AG20443 (cell line): ENCODE measurements around the gene PYGO2.
"Not testable (repeated sequence)": the region's sequence is repeated elsewhere in the genome, so short reads cannot be mapped to it uniquely, and the experiment has no call there.

Source experiments
- DNase-seq: peaks from one replicate; pipeline ENCODE4 v3.0.0; 2012; ENCODE audit warnings: low spot score, mixed read lengths

PYGO2 gene

DNA sequence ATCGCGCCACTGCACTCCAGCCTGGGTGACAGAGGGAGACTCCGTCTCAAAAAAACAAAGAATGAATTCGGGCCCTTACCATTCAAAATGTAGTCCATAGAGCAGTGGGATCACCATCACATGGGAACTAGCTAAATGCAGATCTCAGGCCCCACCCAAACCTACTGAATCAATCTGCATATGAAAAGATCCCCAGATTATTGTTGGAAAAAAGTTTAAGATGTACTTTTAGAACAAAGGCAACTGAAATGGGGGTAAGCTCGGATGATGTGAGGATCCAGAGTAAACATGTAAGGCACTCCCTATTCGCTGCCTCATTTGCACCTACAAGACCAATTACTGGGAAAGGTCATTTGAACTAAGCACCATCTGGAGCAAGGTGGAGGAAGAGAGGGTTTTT, 20.8 kb upstream of the PYGO2 start:
- DNase-seq: no peak

GRCh38 chr1:154978360-154978759, 16.8 kb upstream of the PYGO2 start:
- no peak for DNase-seq

DNA sequence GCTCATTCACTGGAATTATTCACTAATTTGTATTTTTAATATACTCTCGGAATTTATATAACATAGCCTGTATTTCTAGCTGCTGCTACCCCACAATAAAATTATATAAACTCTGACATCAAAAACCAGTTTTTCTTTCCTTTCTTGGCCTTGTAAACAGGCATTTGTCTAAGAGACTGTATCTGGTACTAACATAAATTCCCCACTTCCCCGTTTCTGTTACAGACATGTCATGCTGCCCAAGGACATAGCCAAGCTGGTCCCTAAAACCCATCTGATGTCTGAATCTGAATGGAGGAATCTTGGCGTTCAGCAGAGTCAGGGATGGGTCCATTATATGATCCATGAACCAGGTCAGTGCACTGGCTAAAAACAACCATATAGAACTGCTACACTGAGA, 16.2 kb upstream of the PYGO2 start:
- DNase-seq: not testable (repeated sequence)

DNA sequence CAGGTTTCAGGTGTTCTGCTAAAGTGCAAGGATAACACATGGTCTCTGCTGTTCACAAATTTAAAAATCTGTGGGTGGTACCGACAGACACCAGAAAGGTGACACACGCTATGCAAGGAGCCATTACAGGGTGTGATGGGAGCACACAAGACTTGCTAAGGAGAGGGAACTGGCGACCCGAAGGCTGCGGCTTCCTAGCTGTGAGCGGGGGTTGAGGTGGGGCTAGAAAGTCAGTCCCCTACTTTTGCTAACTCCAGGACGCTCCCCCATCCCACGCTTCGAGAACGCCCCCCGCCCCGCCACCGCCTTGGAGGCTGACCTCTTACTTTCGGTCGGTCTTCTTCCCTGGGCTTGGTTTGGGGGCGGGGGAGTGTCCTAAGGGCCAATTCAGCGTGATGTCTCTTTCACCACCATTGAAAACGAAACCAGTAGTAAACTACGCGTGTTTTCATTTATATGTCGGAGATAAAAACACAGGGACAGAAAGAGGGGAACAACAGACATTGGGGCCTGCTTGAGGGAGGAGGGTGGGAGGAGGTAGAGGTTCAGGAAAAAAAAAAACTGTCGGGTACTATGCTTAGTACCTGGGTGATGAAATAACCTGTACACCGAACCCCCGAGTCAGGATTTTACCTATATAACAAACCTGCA, 14.0 kb upstream of the PYGO2 start:
- DNase-seq: no peak

- DNase-seq: peak; percentile 92
Measured at GRCh38 chr1:154974808-154975408, 13.3 kb upstream of the PYGO2 start.

DNA sequence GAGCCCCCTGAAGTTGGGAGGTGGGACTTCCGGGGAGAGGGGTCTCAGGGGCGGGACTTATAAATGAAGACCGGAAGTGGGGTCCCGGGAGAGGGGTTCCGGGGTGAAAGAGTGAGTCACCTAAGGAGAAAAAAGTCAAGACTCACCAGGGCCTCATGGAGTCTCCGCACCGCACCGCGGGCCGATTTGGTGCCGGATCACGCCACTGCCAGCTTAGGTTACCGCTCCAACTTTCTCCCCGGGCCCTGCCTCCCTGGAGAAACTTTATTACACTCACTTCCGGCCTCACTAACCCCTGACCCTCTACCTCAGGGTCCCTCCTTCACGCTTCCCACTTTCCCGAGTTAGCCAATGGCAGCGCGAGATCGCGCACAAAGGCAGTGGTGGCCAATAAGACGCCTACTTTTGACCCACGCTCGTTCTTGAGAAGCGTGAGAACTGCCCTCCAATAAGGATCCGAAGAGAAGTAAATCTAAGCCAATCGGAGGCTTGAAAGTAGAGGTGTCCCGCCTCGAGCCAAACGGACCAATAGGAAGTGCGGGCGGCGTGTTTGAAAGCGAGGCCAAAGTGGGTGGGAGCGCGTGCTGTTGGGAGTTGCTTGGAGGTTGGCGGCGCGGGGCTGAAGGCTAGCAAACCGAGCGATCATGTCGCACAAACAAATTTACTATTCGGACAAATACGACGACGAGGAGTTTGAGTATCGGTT, 12.7 kb upstream of the PYGO2 start, which contains the start of gene CKS1B:
CKS1B (plus strand) TSS at position 580 of the 706 bp plus-strand sequence; CDS start at position 645, 65 bp downstream.
- DNase-seq: peak; percentile 91

DNA sequence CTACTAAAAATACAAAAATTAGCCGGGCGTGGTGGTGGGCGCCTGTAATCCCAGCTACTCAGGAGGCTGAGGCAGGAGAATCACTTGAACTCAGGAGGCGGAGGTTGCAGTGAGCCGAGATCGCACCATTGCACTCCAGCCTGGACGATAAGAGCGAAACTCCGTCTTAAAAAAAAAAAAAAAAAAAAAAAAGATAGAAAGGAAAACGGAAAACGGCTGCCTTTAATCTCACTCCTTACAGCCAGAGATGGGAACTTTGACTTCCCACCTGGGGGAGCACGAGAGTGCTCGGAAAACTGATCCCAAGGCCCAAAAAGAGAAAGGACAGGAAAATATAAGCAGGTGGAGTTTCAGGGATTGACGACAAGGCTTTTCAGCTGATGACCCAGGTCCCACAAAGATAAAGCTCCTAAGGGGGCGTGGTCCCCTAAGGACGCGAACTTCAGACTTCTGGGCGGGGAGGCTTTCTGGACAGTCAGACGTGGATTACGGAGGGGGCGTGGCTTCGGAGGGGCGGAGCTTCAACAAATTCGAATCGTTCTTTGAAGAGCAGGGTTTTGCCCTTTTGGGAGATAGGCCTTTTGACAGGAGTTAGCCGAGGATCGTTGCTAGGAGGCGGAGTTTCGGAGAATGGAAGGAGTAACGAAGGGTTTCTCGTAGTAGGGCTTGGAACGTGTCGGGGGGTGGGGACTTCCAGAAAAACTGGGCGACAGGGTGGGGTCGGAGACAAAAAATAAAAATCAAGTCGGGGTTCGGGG, 11.9 kb upstream of the PYGO2 start:
- peak; percentile 84 for DNase-seq

- DNase-seq: peak; percentile 83
Measured at GRCh38 chr1:154972517-154973343, 11.1 kb upstream of the PYGO2 start.

GRCh38 chr1:154972213-154972516, 10.6 kb upstream of the PYGO2 start:
- no peak for DNase-seq

GRCh38 chr1:154971341-154971998, 9.9 kb upstream of the PYGO2 start:
- no peak for DNase-seq

DNA sequence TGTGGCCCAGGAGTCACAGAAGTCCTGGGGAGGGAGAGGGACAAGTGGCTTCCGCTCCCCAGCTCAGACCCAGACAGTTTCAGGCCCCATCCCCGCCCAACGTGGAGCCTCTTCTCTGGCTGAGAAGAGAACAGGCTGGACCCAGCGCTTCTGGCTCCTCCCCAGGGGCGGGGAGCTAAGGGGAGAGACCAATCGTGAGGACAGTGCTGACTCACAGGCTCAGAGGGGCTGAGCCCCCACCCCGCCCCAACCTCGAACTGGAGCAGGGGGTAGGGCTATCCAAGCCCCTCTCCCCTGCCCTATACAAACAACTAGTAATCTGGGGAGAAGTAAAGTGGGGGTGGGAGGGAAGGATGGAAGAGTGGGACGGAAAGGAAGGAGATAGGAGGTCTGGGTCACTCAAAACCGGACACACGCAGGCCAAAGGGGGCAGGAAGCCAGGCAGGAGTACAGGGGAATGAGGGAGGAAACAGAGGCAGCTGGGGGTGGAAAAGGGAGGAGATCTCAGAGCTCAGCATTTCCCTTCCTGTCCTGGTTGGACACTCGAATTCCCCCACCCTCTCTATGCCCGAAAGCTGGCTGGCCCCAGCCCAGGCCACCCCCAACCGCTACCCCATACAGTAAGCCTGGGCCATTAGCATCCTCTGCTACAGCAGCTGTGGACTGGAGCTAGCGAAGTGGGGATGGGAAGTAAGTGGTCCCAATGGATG, 9.2 kb upstream of the PYGO2 start, which contains the start of gene SHC1:
SHC1 (minus strand) TSS at position 117 of the 710 bp plus-strand sequence. CDS start 221 bp downstream, outside the sequence.
- DNase-seq: peak; percentile 94

- no peak for DNase-seq
Measured at GRCh38 chr1:154969860-154970452, 8.4 kb upstream of the PYGO2 start.

GRCh38 chr1:154969246-154969645, 7.7 kb upstream of the PYGO2 start:
- DNase-seq: no peak

GRCh38 chr1:154968731-154969130, 7.1 kb upstream of the PYGO2 start:
- DNase-seq: no peak

- no peak for DNase-seq
Measured at GRCh38 chr1:154967331-154967950, 5.9 kb upstream of the PYGO2 start.

GRCh38 chr1:154966111-154966510, 4.5 kb upstream of the PYGO2 start:
- DNase-seq: no peak

- DNase-seq: no peak
Measured at GRCh38 chr1:154964359-154964758, 2.8 kb upstream of the PYGO2 start.

- no peak for DNase-seq
Measured at GRCh38 chr1:154963643-154964042, 2.1 kb upstream of the PYGO2 start.

DNA sequence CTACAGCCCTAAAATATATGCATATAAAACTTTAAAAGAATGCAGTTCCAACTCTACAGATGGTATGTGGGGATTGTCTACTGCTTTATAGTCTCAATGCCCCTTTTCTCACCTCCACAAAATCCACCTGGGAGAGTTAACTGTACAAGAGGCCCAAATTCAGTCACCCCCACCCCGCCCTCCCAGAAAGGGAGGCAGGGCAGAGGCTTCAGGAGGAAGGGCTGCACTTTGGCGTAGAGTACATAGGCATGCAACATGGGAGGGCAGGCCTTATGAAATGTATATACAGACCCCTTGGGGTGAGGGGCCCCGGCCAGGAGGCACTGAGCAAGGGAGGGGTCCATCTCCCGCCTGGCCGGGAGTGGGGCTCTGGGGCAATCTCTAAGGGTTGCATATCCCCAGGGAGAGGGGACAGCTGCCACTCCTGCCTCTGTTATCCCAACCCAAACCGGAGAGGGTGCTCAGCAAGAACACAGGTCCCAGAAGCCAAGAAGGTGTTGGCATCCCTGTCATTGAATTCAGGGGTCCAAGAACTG, 1.3 kb upstream of the PYGO2 start:
- no peak for DNase-seq
